Type B pancreatic cell (in vitro differentiated cells): ENCODE measurements around the gene TAF3. TPM values are rescaled to one million over a fixed set of nuclear protein-coding genes. Genes with fewer than 3 reads are reported as not detected.

Experiments
- DNase-seq: peaks from one replicate; pipeline ENCODE4 v3.0.0; 2021; ENCODE audit warnings: mixed read lengths; ENCODE audit not compliant: unreplicated experiment; ENCODE audit errors: extremely low spot score
- H3K27ac Mint-ChIP-seq: 2 replicates; pipeline ENCODE4 v1.8.0; 2021; ENCODE audit warnings: mild to moderate bottlenecking, mixed read lengths
- H3K27me3 Mint-ChIP-seq: 2 replicates; pipeline ENCODE4 v1.8.0; 2021; ENCODE audit warnings: mixed read lengths
- H3K36me3 Mint-ChIP-seq: 2 replicates; pipeline ENCODE4 v1.8.0; 2021; ENCODE audit warnings: mixed read lengths
- H3K4me1 Mint-ChIP-seq: one replicate; pipeline ENCODE4 v1.8.0; 2021; ENCODE audit warnings: mixed read lengths; ENCODE audit not compliant: unreplicated experiment
- H3K4me3 Mint-ChIP-seq: 2 replicates; pipeline ENCODE4 v1.8.0; 2021; ENCODE audit warnings: mild to moderate bottlenecking, mixed read lengths
- H3K9me3 Mint-ChIP-seq: 2 replicates; pipeline ENCODE4 v1.8.0; 2021; ENCODE audit warnings: mixed read lengths
- total RNA-seq: library from RNA; stranded (reverse); gene quantifications from 2 replicates; pipeline ENCODE4 v1.2.1, GENCODE V29; 2021; ENCODE audit warnings: low replicate concordance
- TF ChIP-seq, protein P1 (sequence below): fragments of 200-600 bp; sonication (generic); conservative IDR thresholded peaks from 2 replicates; pipeline ENCODE4 v1.5.0; 2021; ENCODE audit warnings: antibody characterized with exemption, mild to moderate bottlenecking

Gene TAF3
- total RNA-seq, 1 donor from 2014 or later, result 9.9 TPM

DNA sequence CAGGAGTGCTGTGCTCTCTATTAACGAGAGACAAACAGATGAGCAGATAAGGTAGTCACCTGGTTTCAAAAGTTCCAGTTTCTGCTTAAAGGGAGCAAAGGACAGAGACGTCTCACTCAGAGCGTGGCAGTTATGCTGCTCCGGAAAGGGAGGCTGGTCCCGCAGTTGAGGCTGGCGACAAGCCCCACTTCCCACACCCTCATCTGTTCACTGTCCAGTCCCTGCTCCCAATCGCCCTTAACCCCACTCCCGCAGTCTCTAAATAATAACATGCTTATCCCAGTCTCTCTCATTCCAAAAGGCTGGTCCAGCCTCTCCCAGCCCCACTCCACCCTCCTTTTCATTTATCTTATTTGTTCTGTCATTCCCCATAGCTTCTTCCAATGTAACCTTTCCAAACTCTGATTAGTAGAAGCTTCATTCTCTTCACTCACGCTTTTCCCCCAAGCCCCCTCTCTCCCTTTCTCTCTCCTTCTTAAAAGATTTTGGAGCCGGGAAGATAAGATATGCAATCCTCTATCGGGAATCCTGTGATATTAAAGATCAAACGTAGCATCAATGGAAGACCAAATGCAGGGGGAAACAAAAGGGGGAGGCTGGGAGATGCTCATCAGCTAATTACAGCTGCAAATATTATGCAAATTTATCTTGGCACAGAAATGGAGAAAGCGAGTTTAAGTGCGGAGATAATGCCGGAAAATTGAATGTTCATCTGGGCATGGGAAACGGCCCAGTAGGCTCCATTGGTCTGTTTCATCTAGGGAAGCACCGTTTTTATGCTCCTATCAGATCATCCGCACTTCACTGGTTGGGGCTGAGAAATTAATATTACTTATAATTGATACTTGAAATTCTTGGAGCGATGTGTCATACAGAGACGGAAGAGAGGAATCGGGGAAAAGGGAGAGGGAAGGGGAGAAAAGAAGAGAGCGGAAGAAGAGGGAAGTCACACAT, 219.9 kb downstream of the TAF3 start:
- peak overlapping the region; percentile 60 for H3K4me3 Mint-ChIP-seq
- TF ChIP-seq, protein P1, sequence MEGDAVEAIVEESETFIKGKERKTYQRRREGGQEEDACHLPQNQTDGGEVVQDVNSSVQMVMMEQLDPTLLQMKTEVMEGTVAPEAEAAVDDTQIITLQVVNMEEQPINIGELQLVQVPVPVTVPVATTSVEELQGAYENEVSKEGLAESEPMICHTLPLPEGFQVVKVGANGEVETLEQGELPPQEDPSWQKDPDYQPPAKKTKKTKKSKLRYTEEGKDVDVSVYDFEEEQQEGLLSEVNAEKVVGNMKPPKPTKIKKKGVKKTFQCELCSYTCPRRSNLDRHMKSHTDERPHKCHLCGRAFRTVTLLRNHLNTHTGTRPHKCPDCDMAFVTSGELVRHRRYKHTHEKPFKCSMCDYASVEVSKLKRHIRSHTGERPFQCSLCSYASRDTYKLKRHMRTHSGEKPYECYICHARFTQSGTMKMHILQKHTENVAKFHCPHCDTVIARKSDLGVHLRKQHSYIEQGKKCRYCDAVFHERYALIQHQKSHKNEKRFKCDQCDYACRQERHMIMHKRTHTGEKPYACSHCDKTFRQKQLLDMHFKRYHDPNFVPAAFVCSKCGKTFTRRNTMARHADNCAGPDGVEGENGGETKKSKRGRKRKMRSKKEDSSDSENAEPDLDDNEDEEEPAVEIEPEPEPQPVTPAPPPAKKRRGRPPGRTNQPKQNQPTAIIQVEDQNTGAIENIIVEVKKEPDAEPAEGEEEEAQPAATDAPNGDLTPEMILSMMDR, result no peak
- peaks cover 4% of the 10 kb centered on the region for H3K36me3 Mint-ChIP-seq
- H3K9me3 Mint-ChIP-seq, result no peaks in the 10 kb centered on the region
- no peak for DNase-seq
- H3K27me3 Mint-ChIP-seq, result peaks cover 95% of the 10 kb centered on the region
- H3K4me1 Mint-ChIP-seq, result peaks cover 18% of the 10 kb centered on the region
- no peak overlapping the region for H3K27ac Mint-ChIP-seq

DNA sequence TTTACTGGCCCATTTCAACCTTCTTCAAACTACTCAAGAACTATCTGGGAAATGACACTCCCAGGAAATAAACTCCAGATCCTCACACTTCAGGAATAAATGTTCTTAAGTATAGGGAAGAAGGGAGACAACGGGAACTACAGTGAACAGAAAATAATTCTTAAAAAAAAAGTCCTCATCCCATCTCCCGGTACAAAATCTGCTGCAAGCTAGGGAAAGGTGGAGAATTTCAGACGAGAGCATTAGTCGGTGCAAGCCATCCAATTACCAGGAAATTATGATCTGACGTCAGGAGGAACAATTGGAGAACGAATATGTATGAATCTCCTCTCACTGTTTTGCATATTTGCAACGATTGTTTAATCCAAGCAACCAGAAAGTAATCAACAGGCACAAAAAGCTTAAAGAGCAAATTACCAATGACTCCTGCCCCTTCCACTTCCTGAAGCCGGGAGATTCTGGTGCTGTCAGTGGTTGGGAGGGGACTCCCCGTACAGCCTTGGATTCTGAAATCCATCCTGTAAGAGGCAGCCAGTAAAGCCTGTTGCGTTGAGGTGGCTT, 221.1 kb downstream of the TAF3 start:
- no peak overlapping the region for H3K27ac Mint-ChIP-seq

DNA sequence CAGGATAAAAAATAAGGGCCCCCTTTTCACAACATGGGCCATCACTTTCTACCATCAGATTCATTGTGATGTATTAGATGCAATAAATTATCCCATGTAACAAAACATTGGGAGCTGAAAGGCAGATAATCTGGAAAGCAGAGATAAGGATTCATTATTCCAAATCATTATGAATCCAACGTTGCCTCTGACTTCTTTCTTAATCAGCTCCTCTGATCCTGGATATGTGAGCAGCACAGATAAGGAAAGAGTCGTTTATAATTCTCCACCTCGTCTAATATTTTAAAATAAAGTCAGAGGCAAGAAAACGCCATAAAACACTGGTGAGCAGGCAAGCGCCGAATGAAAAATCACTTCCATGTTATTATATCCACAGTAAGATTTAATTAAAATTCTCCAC, 222.3 kb downstream of the TAF3 start:
- no peak overlapping the region for H3K27ac Mint-ChIP-seq
- peaks cover 27% of the 10 kb centered on the region for H3K4me1 Mint-ChIP-seq
- TF ChIP-seq, protein P1, result no peak
- no peak overlapping the region for H3K4me3 Mint-ChIP-seq
- DNase-seq, result no peak
- peaks cover 97% of the 10 kb centered on the region for H3K27me3 Mint-ChIP-seq
- no peaks in the 10 kb centered on the region for H3K9me3 Mint-ChIP-seq
- peaks cover 4% of the 10 kb centered on the region for H3K36me3 Mint-ChIP-seq

More for the DNA sequence above, 221.1 kb downstream of the TAF3 start:
- Mint-ChIP-seq H3K9me3 (no peaks in the 10 kb centered on the region), H3K4me3 (peak overlapping the region; percentile 13), H3K36me3 (peaks cover 8% of the 10 kb centered on the region), H3K27me3 (peaks cover 95% of the 10 kb centered on the region), H3K4me1 (peaks cover 24% of the 10 kb centered on the region)
- TF ChIP-seq, protein P1, result no peak
- DNase-seq, result no peak

DNA sequence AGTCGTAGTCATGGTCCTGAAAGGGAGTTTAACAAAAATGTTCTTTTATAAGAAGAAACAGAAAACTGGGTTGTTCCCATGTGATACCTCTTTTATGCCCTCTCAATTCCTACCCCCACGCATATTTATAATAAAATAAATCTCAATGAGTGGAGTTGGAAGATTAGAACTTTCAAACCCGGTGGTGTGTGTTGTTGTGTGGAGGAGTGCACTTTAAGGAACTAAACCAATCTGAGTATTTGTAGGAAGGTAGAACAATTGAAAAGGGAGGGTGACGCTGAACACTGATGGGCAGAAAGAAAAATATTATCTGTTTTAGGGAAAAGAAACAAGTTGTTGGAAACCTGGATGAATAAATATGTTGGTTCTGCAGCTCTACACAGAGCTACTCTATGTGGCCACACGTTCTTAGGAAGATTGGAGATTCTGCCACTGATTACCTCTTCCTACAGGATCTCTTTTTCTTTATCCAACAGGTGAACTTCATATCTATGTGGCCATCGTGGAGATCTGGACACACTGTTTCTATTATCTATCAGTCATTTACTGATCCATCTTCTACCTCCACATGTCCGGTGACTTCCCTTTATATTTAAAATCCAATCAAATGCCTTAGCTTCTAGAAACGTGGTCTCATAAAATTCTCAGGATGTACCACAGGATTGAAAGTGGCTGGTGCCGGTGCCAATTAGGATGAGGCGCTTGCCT, 223.1 kb downstream of the TAF3 start:
- peaks cover 100% of the 10 kb centered on the region for H3K27me3 Mint-ChIP-seq
- TF ChIP-seq, protein P1, result no peak
- peaks cover 4% of the 10 kb centered on the region for H3K36me3 Mint-ChIP-seq
- H3K4me3 Mint-ChIP-seq, result peak overlapping the region; percentile 44
- no peak for DNase-seq
- no peak overlapping the region for H3K27ac Mint-ChIP-seq
- H3K9me3 Mint-ChIP-seq, result no peaks in the 10 kb centered on the region
- peaks cover 35% of the 10 kb centered on the region for H3K4me1 Mint-ChIP-seq

DNA sequence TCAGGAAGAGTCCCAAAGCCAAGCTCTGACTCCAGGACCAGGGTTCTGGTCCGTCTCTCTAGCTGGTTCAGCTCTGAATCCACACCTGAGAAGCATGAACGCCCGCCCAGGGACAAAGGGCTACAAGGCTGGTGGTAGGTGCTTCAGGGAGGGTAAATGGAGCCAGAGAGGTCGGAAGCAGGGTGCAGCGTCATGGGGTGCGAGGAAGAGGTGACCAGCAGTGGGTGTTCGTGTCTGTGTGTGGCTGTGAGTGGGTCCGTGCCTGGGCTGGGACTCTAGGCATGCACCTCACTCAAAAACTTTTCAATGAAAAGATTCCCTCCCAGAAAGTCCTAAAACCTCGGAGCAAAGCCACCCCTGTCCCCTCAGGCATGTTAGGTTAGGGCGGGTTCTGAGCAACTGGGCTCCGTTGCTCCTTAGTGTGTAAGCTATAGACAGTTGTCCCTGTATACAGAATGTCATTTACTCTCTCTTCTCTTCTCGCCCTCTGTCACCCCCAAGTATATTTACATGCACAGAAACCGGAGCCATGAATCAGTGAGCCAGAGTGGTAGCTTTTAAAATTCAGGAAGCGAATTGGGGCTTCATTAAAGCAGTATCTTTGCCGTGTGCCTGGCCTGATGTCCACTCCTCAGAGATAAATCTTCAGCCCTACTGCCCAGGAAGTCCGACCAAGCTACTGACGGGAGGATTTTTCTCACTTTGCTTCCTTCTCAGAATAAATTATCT, 223.9 kb downstream of the TAF3 start:
- peaks cover 34% of the 10 kb centered on the region for H3K4me1 Mint-ChIP-seq
- no peak for DNase-seq

More for the DNA sequence above, 223.9 kb downstream of the TAF3 start:
- peaks cover 4% of the 10 kb centered on the region for H3K36me3 Mint-ChIP-seq
- TF ChIP-seq, protein P1, result no peak
- peak overlapping the region; percentile 30 for H3K27ac Mint-ChIP-seq
- no peaks in the 10 kb centered on the region for H3K9me3 Mint-ChIP-seq
- peak overlapping the region; percentile 55 for H3K4me3 Mint-ChIP-seq
- peaks cover 100% of the 10 kb centered on the region for H3K27me3 Mint-ChIP-seq
